Suprapubic skin (tissue), 4 donors: ENCODE results near the gene SLC22A14. TPM values are rescaled to one million over a fixed set of nuclear protein-coding genes. Genes with fewer than 3 reads are reported as not detected.

Source experiments
- DNase-seq, 2 donors: peaks; one replicate each; pipeline ENCODE4 v3.0.0-alpha.2; 2019; ENCODE audit warnings: low spot score in 2 of 2
- H3K27ac ChIP-seq: fragments of 200-600 bp; sonication (generic); one replicate; pipeline ENCODE4 v1.5.1; 2019
- H3K27me3 ChIP-seq: fragments of 200-600 bp; sonication (generic); one replicate; pipeline ENCODE4 v1.5.1; 2019
- H3K36me3 ChIP-seq: fragments of 200-600 bp; sonication (generic); one replicate; pipeline ENCODE4 v1.5.1; 2019
- H3K4me1 ChIP-seq: fragments of 200-600 bp; sonication (generic); one replicate; pipeline ENCODE4 v1.5.1; 2019
- H3K4me3 ChIP-seq: fragments of 200-600 bp; sonication (generic); one replicate; pipeline ENCODE4 v1.5.1; 2019; ENCODE audit warnings: mild to moderate bottlenecking
- H3K9me3 ChIP-seq: fragments of 200-600 bp; sonication (generic); one replicate; pipeline ENCODE4 v1.5.1; 2019
- EP300 ChIP-seq: sonication (generic); formaldehyde crosslinking; IDR thresholded peaks from one replicate; pipeline ENCODE4 v1.6.1; 2017; ENCODE audit warnings: antibody characterized with exemption
- POLR2A ChIP-seq, 2 donors: fragments of 450-650 bp; IDR thresholded peaks; one replicate each; pipeline ENCODE4 v1.6.1; 2017; ENCODE audit warnings: antibody characterized with exemption in 2 of 2, mild to moderate bottlenecking in 2 of 2, moderate library complexity in 2 of 2
- POLR2AphosphoS5 ChIP-seq, 3 donors: sonication (generic); formaldehyde crosslinking; IDR thresholded peaks; one replicate each; pipeline ENCODE4 v1.6.1; 2017; ENCODE audit warnings: antibody characterized with exemption in 3 of 3
- WGBS: methylation state at CpG from one replicate; pipeline ENCODE4 v1.1.5; 2018; 5-methylcytosine and 5-hydroxymethylcytosine counted together
- total RNA-seq, 4 donors: library from RNA; depleted of rRNA; stranded (reverse); fragments of >200 nt; gene quantifications; one replicate each; pipeline ENCODE4 v1.1.0, GENCODE V29; 2016
- TF ChIP-seq, protein P1 (sequence below), 2 donors: fragments of 200-600 bp in 1 of 2; fragments of 450-650 bp in 1 of 2; sonication (generic) in 1 of 2; IDR thresholded peaks; one replicate each; pipeline ENCODE4 v1.5.1; 2016 to 2019; ENCODE audit warnings: antibody characterized with exemption in 2 of 2, mild to moderate bottlenecking in 1 of 2, moderate library complexity in 1 of 2

Gene SLC22A14
- total RNA-seq, 4 donors from 2014 or later: 0.64 TPM; not detected in 3

DNA sequence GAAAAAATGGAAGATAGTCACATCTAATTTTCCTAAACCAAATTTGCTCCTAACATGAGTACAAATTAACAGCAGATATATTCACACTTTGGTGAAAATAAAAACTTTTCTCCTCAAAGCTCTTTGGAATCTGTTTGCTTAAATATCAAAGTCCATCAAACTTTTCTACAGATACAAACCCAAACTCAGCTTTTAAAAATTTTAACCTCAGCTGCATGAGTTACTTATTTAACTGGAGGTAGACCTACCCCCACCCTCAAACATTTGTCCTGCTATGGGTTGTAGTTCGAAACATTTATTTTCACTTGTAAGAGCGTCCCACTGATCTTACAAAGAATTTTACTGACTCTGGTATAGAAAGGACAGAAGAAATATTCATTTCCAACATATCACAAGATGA lies 55.6 kb downstream of the SLC22A14 start:
- H3K4me1 ChIP-seq: no peaks in the 10 kb centered on the region
- DNase-seq: no peak
- no peak overlapping the region for H3K4me3 ChIP-seq
- TF ChIP-seq POLR2AphosphoS5 (IDR thresholded peaks at IDR 0.05) (no peak), POLR2A (IDR thresholded peaks at IDR 0.05) (no peak), EP300 (no peak)
- TF ChIP-seq, protein P1, sequence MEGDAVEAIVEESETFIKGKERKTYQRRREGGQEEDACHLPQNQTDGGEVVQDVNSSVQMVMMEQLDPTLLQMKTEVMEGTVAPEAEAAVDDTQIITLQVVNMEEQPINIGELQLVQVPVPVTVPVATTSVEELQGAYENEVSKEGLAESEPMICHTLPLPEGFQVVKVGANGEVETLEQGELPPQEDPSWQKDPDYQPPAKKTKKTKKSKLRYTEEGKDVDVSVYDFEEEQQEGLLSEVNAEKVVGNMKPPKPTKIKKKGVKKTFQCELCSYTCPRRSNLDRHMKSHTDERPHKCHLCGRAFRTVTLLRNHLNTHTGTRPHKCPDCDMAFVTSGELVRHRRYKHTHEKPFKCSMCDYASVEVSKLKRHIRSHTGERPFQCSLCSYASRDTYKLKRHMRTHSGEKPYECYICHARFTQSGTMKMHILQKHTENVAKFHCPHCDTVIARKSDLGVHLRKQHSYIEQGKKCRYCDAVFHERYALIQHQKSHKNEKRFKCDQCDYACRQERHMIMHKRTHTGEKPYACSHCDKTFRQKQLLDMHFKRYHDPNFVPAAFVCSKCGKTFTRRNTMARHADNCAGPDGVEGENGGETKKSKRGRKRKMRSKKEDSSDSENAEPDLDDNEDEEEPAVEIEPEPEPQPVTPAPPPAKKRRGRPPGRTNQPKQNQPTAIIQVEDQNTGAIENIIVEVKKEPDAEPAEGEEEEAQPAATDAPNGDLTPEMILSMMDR (IDR thresholded peaks at IDR 0.05): no peak
- no peak overlapping the region for H3K27ac ChIP-seq
- H3K27me3 ChIP-seq: no peaks in the 10 kb centered on the region
- 90% methylated on average over 2 of the region's 2 CpGs for WGBS
- H3K36me3 ChIP-seq: no peaks in the 10 kb centered on the region
- H3K9me3 ChIP-seq: no peaks in the 10 kb centered on the region

DNA sequence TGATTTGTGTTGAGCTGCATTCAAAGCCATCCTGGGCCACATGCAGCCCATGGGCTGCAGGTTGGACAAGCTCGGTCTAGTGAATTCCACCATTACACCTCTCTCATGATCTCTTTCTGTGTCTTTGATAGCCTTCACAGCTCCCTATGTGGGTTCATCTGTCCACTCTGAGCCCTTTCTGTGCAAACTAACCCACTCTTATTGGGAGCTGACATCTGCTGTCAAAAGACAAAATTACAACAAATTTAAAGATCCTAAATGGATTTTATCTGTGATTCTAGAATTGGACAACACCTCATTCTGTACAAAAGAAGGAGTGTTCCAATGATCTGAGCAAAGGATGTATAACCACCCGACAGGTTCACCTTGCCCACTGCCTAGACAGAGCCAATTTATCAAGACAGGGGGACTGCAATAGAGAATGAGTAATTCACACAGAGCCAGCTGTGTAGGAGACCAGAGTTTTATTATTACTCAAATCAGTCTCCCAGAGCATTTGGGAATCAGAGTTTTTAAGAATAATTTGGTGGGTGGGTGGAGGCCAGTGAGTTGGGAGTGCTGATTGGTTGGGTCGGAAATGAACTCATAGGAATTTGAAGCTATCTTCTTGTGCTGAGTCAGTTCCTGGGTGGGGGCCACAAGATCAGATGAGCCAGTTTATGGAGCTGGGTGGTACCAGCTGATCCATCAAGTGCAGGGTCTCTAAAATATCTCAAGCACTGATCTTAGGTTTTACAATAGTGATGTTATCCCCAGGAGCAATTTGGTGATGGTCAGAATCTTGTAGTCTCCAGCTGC lies 61.9 kb downstream of the SLC22A14 start:
- Histone ChIP-seq H3K4me1 (peaks cover 18% of the 10 kb centered on the region), H3K36me3 (no peaks in the 10 kb centered on the region), H3K27ac (no peak overlapping the region), H3K9me3 (no peaks in the 10 kb centered on the region), H3K27me3 (no peaks in the 10 kb centered on the region), H3K4me3 (no peak overlapping the region)
- WGBS: 89% methylated on average over 3 of the region's 3 CpGs
- no peak for DNase-seq
- TF ChIP-seq POLR2A (IDR thresholded peaks at IDR 0.05): no peak
- TF ChIP-seq EP300: no peak
- TF ChIP-seq, protein P1 (IDR thresholded peaks at IDR 0.05): no peak

DNA sequence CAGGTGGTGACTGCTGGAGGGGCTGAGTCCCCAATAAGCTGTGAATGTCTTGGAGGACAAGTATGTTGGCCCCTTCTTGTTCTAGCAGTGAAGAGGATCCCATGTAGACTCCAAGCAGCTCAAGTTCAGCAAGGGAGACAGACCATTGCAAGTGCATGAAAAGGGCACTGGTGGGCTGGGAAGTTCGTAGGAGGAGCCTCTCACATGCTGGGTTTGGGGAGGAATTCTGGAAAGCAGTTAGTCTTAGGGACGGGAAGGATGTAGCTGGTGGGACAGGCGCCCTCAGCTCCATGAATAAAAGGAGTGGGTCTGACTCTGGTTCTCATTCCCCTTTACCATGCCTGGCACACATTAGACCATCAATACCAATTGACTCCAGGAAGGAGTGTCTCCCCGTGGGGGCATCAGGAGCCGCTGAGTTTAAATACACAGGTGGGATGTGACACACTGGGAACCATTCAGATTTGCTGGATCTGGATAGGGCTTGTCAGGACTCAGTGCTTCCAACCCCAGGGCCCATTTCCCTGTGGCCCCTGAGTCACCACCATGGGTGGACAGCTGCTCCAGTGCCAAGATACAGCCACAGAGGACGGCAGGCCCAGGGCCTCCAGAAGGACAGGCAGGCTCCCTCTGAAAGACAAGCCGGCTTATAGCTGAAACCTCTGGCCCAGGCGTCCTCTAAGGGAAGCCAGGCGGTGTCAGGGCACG lies 63.9 kb downstream of the SLC22A14 start:
- H3K4me3 ChIP-seq: peak overlapping the region; percentile 77

DNA sequence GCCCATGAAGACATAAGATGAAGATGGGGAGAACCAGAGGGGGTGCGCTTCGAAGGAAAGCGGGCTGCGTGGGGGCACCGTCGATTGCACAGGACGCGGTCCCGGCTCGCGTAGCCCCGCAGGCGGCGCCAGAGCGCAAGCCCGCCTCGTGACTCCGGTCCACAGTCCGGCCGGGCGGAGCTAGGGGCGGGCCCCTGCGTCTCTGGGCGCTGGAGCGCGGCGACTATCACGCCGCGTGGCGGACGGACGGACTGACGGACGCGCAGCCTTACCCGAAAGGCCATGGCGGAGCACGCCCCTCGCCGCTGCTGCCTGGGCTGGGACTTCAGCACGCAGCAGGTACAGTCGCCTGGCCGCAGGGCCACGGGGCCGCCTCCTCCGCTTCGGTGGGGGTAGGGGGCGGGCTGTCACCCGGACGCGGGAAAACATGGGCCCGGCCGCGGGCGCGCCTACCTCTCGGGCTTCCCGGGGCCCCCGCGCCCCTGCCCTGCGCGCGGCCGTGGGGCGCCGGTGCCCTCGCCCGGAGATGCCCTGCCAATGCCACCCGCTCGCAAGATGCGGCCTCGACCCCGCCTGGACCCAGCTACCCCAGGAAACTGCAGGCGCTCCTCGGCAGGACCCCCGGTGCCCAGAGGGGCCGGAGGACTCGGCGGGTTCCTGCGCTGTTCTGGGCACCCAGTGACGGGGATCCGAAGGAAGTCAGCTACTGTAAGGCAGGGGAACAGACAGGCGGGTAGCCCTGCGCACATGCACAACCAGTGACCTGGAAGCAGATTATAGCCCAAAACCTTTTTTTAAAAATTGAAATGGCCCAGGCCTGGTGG lies 64.7 kb downstream of the SLC22A14 start, which contains the start of gene XYLB:
TSS of gene XYLB (plus strand) at position 199 of the 824 bp plus-strand sequence. CDS start at position 283, 84 bp downstream.
- Histone ChIP-seq H3K4me1 (peaks cover 18% of the 10 kb centered on the region), H3K27ac (peak within 1 kb of the TSS; percentile 4), H3K9me3 (no peaks in the 10 kb centered on the region), H3K4me3 (peak within 1 kb of the TSS; percentile 77), H3K27me3 (no peaks in the 10 kb centered on the region), H3K36me3 (no peaks in the 10 kb centered on the region)
- WGBS: 2% methylated on average over 18 of the region's 85 CpGs
- TF ChIP-seq EP300 (no peak), POLR2AphosphoS5 (IDR thresholded peaks at IDR 0.05) (peak in 2 of 3 donors; percentile 26 to 44), POLR2A (IDR thresholded peaks at IDR 0.05) (no peak)
- TF ChIP-seq, protein P1 (IDR thresholded peaks at IDR 0.05): peak; percentile 49 to 87
- DNase-seq: peak; percentile 88 to 93

More for the DNA sequence above, 63.9 kb downstream of the SLC22A14 start:
- Histone ChIP-seq H3K27me3 (no peaks in the 10 kb centered on the region), H3K27ac (no peak overlapping the region), H3K4me1 (peaks cover 18% of the 10 kb centered on the region), H3K36me3 (no peaks in the 10 kb centered on the region), H3K9me3 (no peaks in the 10 kb centered on the region)
- no peak for TF ChIP-seq EP300
- TF ChIP-seq, protein P1 (IDR thresholded peaks at IDR 0.05): no peak
- TF ChIP-seq POLR2AphosphoS5 (IDR thresholded peaks at IDR 0.05): no peak
- TF ChIP-seq POLR2A (IDR thresholded peaks at IDR 0.05): no peak
- no peak for DNase-seq
- WGBS: 32% methylated on average over 8 of the region's 10 CpGs
